Measurements from ENCODE around the gene ZNF644.

GRCh38 chr1:91057784-91058183 is 35.9 kb upstream of the ZNF644 start:
- TF ChIP-seq CTCF (IDR thresholded peaks at IDR 0.05) (no peak), POLR2AphosphoS5 (IDR thresholded peaks at IDR 0.05) (no peak), POLR2A (IDR thresholded peaks at IDR 0.05) (no peak)

Data from breast epithelium (tissue), 3 donors.